ENCODE results near the gene L1CAM. TPM values are rescaled to one million over a fixed set of nuclear protein-coding genes. Genes with fewer than 3 reads are reported as not detected.

L1CAM gene
- total and polyA plus RNA-seq, 2 of the 8 experiments (the other 6 are each of a cell fraction or from before 2014, with no cell fraction given) = 11.0 to 43.0 TPM

DNA sequence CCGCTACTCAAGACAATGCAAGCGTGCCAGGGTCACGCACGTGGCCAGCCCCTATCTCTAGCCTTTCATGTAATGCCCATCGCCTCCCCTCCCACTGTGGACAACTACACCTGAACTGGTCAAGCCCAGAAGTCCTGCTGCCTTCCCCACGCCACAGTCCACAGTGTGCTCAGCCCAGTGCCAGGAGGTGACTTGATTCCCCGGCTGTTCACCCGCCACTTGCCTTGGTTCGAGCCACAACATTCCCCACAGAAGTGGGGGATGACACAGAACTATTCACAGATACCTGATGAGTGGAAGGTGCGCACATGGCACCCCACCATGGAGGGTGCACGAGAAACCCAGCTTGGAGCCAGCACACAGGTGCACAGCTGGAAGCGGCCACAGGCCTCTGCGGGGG, 33.3 kb upstream of the L1CAM start:
- H3K23me2 ChIP-seq (ENCODE audit: low read depth, low read length) = no peaks in the 10 kb centered on the region
- H2BK15ac ChIP-seq (ENCODE audit: low read length) = no peak overlapping the region
- CTCF ChIA-PET (ENCODE audit: partially characterized antibody) = interaction anchor here (7.0 kb wide), 1 partner anchor 8 kb away, joined by 65 read pairs; no protein-coding TSS in a partner anchor
- H2BK120ac ChIP-seq (replicated peaks; ENCODE audit: low read depth, low read length) = no peak overlapping the region
- no peak overlapping the region for H3K4me2 ChIP-seq (ENCODE audit: insufficient read depth in 1 of 2, low read depth in 2 of 2, low read length in 2 of 2)
- no peaks in the 10 kb centered on the region for H3K27me3 ChIP-seq (replicated peaks in 1 of 4; ENCODE audit: control insufficient read depth in 3 of 4, extremely low read depth in 1 of 4, insufficient read depth in 3 of 4, low read length in 3 of 4)
- H3K4me1 ChIP-seq (replicated peaks in 1 of 4; ENCODE audit: control insufficient read depth in 3 of 4, insufficient read depth in 4 of 4, low read length in 3 of 4) = peaks cover 0 to 4% (median 0%) of the 10 kb centered on the region in 4 experiments; a peak in 2 of 7 replicates
- no peak overlapping the region for H3K4ac ChIP-seq (replicated peaks; ENCODE audit: insufficient read length, low read depth, low read length)
- FAIRE-seq = no peak
- H2BK20ac ChIP-seq (ENCODE audit: low read length) = no peak overlapping the region
- no peak overlapping the region for H4K91ac ChIP-seq (replicated peaks; ENCODE audit: insufficient read length, low read length)
- no peaks in the 10 kb centered on the region for H3K9me3 ChIP-seq (ENCODE audit: insufficient read depth in 2 of 2, low read depth in 1 of 2, low read length in 1 of 2)
- WGBS, 2 experiments (ENCODE audit: extremely low coverage in 1 of 2, insufficient coverage in 1 of 2, insufficient read length in 1 of 2, insufficient replicate concordance in 2 of 2, low coverage in 1 of 2, low lambda C conversion rate in 2 of 2, missing lambda C conversion rate in 1 of 2) = 97% methylated on average over 7 of the region's 13 CpGs; no CpG with 5 or more reads in 1 of the 2 experiments
- H3K36me3 ChIP-seq (ENCODE audit: control insufficient read depth in 2 of 4, insufficient read depth in 4 of 4, low read length in 3 of 4) = 0 out of 8 replicates have a peak, but pooled peaks cover 0 to 2% (median 0%) of the 10 kb centered on the region in 4 experiments
- H2BK5ac ChIP-seq (ENCODE audit: low read depth, low read length) = no peak overlapping the region
- H3K27ac ChIP-seq (ENCODE audit: low read depth, low read length) = no peak overlapping the region
- no peaks in the 10 kb centered on the region for H3K79me1 ChIP-seq (ENCODE audit: low read depth, low read length)
- POLR2A ChIA-PET (ENCODE audit: partially characterized antibody) = interaction anchor here (1.3 to 14.9 kb wide), 2 partner anchors 18 to 22 kb away, joined by 3 to 231 read pairs; partner anchors contain the start of genes NAA10 and RENBP
- H4K8ac ChIP-seq (ENCODE audit: extremely low read depth, insufficient read depth, low read length) = no peak overlapping the region
- H3K23ac ChIP-seq (ENCODE audit: insufficient read length) = no peak overlapping the region
- no peak overlapping the region for H3K4me3 ChIP-seq (ENCODE audit: extremely low read depth in 1 of 4, insufficient read depth in 2 of 4, low read depth in 3 of 4, low read length in 4 of 4)
- DNase-seq (ENCODE audit: low read depth in 1 of 2, low spot score in 2 of 2) = no peak
- H3K18ac ChIP-seq (ENCODE audit: extremely low read depth, low read length) = no peak overlapping the region
- H3K9ac ChIP-seq (replicated peaks in 1 of 4; ENCODE audit: extremely low read depth in 1 of 4, low read depth in 3 of 4, low read length in 3 of 4) = no peak overlapping the region
- H2BK12ac ChIP-seq (ENCODE audit: low read depth, low read length) = no peak overlapping the region
- H4K20me1 ChIP-seq (replicated peaks in 1 of 2; ENCODE audit: control insufficient read depth in 1 of 2, insufficient read depth in 2 of 2, low read length in 2 of 2) = peaks cover 0 to 2% of the 10 kb centered on the region in 2 experiments
- no peak overlapping the region for H2AK5ac ChIP-seq (ENCODE audit: low read depth, low read length)
- no peak overlapping the region for H3K56ac ChIP-seq (replicated peaks; ENCODE audit: insufficient read length, low read depth, low read length)
- H3K79me2 ChIP-seq (ENCODE audit: control insufficient read depth in 1 of 2, insufficient read depth in 2 of 2, low read length in 2 of 2) = no peaks in the 10 kb centered on the region
- H4K5ac ChIP-seq (ENCODE audit: insufficient read length, low read depth, low read length) = no peak overlapping the region
- H2AFZ ChIP-seq (ENCODE audit: low read length) = no peak overlapping the region
- no peak overlapping the region for H3K14ac ChIP-seq (ENCODE audit: insufficient read length)
- TF ChIP-seq POLR2AphosphoS5 (IDR thresholded peaks at IDR 0.05; ENCODE audit: low read depth, low read length) = no peak
- no peak for TF ChIP-seq NRF1 (IDR thresholded peaks at IDR 0.05; ENCODE audit: low read depth, low read length)
- no peak for TF ChIP-seq SP1 (IDR thresholded peaks at IDR 0.05; ENCODE audit: low read depth, low read length)
- TF ChIP-seq, protein P1, sequence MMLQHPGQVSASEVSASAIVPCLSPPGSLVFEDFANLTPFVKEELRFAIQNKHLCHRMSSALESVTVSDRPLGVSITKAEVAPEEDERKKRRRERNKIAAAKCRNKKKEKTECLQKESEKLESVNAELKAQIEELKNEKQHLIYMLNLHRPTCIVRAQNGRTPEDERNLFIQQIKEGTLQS (IDR thresholded peaks at IDR 0.05; ENCODE audit: insufficient read depth, low read depth, low read length) = no peak
- TF ChIP-seq, protein P2, sequence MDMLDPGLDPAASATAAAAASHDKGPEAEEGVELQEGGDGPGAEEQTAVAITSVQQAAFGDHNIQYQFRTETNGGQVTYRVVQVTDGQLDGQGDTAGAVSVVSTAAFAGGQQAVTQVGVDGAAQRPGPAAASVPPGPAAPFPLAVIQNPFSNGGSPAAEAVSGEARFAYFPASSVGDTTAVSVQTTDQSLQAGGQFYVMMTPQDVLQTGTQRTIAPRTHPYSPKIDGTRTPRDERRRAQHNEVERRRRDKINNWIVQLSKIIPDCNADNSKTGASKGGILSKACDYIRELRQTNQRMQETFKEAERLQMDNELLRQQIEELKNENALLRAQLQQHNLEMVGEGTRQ (IDR thresholded peaks at IDR 0.05; ENCODE audit: low read length) = no peak
- TF ChIP-seq RAD21 (IDR thresholded peaks at IDR 0.05 in 1 of 2, conservative IDR thresholded peaks at IDR 0.05 in 1 of 2; ENCODE audit: low read depth in 2 of 2, low read length in 2 of 2) = no peak
- no peak for TF ChIP-seq CHD2 (IDR thresholded peaks at IDR 0.05; ENCODE audit: low read length)
- no peak for TF ChIP-seq SIRT6 (IDR thresholded peaks at IDR 0.05; ENCODE audit: low read length)
- no peak for TF ChIP-seq EP300 (IDR thresholded peaks at IDR 0.05; ENCODE audit: borderline replicate concordance in 1 of 2, low read depth in 2 of 2, low read length in 2 of 2)
- TF ChIP-seq TCF12 (IDR thresholded peaks at IDR 0.05; ENCODE audit: low read depth, low read length) = no peak
- TF ChIP-seq YY1 (IDR thresholded peaks at IDR 0.05; ENCODE audit: low read depth, low read length) = no peak
- no peak for TF ChIP-seq TEAD4 (IDR thresholded peaks at IDR 0.05; ENCODE audit: low read depth, low read length)
- no peak for TF ChIP-seq RBBP5 (IDR thresholded peaks at IDR 0.05; ENCODE audit: borderline replicate concordance, low read depth, low read length)
